HT-29 (cell line): ENCODE results near the gene LYPD4. TPM values are rescaled to one million over a fixed set of nuclear protein-coding genes. Genes with fewer than 3 reads are reported as not detected.

Experiments used
- DNase-seq: peaks from one replicate; pipeline ENCODE4 v3.0.0-alpha.2; 2015; ENCODE audit warnings: low spot score
- total RNA-seq: library from RNA; depleted of rRNA; stranded (reverse); fragments of >200 nt; shearing (Covaris generic); gene quantifications from 2 replicates; pipeline ENCODE4 v1.2.3, GENCODE V29; 2014

Gene LYPD4
- total RNA-seq, 1 experiment from 2014 or later: not detected

DNA sequence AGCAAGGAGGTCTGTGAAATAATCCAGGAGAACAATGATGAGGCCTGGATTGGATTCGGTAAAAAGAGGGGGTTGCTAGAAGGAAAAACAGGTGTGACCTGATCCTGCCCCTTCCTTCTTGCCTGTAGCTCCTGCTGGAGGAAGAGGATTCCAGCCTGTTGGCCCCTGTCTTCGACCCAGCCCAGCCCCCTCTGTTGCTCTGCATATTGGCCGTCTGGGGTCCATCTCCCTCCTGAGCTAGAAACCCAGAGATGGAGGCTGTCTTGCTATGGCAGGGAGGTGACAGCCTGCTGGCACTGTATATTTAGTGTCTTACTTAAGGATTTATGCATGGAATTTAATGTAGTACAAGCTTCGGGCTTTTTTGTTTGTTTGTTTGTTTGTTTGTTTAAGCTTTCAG lies 7.0 kb upstream of the LYPD4 start:
- DNase-seq: no peak

DNA sequence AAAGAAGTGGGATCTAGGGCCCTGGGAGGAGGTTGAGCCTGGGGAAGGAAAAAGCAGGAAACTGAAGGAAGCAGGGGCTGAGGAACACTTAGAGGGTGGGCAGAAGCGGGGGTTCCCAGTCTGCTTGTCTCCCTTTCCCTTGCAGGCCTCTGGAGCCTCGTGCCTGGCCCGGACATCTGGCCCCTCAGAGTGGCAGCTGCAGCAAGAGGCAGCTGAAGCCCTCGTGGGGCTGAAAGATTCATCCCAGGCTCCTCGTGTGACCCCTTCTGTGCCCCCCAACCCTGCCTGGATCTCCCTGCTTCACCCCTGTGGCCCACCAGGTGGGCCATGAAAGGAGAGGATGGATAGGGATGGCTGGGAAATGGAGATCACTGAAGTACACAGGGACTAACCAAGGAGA lies 5.9 kb upstream of the LYPD4 start:
- no peak for DNase-seq

DNA sequence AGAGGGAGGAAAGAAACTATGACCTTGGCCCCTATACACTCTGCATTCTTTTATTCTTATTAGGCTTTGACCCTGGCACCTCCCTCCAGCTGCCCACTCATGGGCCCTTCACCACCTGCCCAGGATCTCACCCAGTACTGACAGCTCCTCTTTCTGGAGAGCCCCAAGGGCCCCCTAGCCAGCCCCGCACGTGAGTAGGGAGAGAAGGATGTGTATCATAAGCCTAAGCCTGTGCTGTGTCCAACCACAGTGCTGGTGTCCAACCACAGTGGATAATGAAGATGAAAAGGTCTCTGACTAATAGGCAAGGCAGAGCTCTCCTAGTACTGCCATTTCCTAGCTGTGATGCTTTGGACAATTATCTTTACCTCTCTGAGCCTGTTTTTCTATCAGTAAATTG lies 4.6 kb upstream of the LYPD4 start:
- no peak for DNase-seq

GRCh38 chr19:41848666-41849065 lies 4.2 kb upstream of the LYPD4 start:
- no peak for DNase-seq

- no peak for DNase-seq
Measured at GRCh38 chr19:41847351-41848105, 3.0 kb upstream of the LYPD4 start.

DNA sequence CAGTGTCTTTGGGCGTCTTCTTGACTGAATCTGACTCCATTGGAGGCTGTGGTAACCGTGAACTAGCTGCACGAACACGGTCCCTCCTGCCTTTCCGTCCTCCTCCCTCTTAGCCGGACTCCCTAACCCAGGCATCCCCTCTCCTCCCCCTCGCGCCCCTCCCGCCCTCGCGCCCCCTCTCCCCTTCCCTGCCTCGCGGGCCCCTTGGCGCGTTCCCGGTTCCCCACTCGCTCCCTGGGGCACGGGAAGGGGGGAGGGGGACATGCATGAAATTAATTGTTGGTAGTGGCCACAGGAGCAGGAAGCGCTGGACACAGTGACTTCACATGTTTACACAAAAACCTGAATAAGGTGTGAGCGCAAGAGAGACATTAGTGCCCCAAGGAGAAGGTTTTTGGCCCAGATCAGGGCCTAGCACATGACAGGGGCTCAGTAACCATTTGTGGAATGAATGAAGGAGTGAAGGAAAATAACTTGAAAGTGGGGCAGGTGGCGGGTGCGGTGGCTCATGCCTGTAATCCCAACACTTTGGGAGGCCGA lies 638 bp upstream of the LYPD4 start:
- DNase-seq: no peak

DNA sequence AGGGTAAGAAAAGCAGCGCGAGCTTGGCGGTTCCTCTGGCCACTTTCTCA lies 343 bp upstream of the LYPD4 start, which contains the start of gene DMRTC2:
DMRTC2 (plus strand) TSS at position 42 of the 50 bp plus-strand sequence. CDS start 2,387 bp downstream, outside the sequence.
- DNase-seq: no peak

GRCh38 chr19:41843371-41843770 lies 1.1 kb downstream of the LYPD4 start:
- DNase-seq: no peak

DNA sequence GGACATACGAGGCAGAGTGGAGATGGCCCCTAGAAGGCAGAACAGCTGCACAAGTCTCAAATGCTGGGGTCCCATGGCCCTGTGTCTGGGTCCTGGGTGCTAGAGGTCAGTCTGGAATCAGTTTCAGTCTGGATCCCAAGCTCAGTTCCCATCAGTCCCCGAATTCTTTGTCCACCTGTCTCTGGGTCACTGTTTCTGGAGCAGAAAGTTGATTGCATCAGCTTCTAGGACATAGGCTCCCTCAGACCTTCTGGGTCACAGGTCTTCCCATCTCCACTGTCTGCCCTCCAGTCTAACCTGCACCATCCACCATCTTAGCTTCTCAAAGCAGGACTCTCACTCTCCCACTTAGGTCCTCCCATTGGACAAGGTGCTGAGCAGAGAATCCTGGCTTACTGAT lies 5.3 kb downstream of the LYPD4 start:
- no peak for DNase-seq

GRCh38 chr19:41837981-41838708 lies 6.3 kb downstream of the LYPD4 start:
- DNase-seq: no peak

DNA sequence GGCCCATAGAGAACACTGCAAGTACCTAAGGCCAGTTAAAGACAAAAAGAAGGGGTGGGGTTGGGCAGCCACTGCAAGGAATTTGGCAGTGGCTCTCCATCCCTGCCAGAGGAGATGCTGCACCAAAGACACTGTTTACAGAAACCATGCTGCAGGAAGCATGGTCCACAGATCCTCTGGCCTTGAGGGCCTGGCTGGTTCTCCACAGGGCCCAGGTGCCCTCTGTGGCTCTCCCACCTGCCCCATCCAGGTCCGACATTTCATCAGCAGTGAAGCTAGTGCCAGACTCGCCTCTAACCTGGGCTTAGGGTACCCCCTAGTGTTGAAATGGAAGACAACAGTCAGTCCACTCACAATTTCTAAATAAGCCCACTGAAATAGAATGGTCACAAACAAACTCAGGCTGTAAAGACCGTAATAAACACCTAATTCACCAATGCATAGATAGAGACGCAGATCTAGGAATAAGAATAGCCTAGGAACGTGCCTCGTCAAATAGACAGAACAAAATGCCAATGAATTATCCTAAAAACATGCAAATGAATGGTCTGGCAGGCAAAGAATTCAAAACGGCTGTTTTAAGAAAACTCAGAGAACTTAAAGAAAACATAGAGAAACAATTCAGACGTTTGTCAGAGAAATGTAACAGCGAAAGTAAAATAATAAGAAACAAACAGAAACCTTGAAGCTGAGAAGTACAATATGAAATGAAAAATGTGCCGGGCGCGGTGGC lies 23.3 kb downstream of the LYPD4 start:
- peak; percentile 91 for DNase-seq

DNA sequence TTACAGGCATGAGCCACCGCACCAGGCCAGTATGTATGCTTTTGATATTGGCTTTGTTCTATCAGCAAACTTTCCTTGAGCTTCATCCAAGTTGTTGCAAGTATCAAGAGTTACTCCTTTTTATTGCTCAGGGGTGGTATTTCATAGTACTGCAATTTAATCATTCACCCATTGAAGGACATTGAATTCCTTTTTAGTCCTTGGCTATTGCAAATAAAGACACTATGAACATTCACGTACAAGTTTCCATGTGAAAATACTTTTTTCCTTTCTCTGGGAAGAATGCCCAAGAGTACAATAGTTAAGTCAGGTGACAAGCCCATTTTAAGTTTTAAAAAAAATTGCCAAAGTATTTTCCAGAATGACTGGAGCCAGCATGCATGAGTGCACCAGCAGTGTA lies 27.7 kb downstream of the LYPD4 start:
- DNase-seq: no peak

DNA sequence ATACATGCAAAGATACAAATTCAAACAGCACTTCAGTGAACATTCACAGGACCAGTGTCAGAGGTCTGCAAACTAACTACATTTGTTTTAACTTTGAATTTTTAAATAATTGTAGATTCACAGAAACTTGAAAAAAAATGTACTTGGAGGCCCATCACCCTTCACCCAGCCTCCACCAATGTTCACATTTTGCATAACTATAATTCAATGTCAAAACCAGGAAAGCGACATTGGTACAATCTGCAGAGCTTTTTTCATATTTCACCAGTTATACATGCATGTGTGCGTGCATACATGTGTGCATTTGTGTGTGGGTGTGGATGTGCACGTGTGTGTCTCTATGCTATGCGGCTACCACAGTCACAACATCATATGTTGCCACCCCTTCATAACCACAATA lies 29.2 kb downstream of the LYPD4 start:
- no peak for DNase-seq

DNA sequence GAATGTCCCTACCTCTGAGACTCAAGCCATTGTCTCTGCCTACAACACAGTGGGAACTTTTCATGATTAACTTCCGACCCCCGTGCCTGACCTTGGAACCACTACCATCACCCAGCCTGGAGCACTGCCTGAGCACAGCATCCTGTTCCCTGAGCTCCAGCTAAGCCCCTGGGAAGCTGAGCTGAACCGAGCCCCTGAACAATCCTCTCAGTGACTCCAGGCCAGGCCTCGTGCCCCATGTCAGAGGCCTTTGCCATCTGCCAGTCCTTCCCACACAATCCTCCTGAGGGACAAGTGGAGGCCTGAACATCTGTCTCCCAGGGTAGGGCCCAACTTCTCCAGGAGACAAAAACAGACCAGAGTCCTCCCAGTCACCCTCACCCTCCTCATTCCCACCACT lies 30.6 kb downstream of the LYPD4 start:
- DNase-seq: no peak

DNA sequence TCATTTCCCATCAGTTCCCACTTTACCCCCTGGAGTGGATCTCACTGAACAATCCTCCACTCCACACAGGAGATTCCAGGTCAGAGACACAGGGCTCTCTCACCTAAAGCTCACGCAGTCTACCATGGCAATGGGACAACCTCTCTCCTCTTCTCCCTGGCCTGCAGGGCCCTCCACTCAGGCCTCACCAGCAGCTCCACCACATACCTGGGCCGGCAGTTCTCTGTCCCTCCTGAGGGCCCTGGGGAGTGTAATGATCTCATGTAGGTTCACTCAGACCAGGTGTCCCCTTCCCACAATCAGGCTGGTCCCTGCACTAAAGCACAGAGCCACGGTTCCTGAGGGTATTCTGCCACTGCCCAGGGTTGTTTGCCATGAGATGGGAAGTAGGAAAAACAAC lies 32.5 kb downstream of the LYPD4 start:
- DNase-seq: no peak

DNA sequence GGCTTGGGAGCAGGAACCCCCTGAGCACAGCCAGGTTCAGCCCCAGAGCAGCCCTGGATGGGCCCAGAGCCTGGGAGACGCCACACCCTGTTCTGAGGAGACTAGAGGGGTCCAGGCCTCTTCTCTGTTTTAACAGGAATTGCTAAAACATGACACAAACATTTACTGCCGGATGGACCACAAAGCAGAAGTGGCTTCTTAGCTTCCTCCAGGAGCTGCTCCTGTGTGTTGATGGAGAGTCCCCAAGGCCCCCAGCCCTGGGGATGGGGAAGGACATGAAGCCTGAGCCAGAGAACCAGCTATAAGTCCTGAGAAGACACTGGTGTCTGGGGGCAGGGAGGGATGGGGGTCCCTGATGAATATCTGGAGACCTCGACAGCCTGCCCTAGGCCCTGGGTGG lies 33.4 kb downstream of the LYPD4 start:
- DNase-seq: no peak

- DNase-seq: no peak
Measured at GRCh38 chr19:41810301-41810700, 34.2 kb downstream of the LYPD4 start.

DNA sequence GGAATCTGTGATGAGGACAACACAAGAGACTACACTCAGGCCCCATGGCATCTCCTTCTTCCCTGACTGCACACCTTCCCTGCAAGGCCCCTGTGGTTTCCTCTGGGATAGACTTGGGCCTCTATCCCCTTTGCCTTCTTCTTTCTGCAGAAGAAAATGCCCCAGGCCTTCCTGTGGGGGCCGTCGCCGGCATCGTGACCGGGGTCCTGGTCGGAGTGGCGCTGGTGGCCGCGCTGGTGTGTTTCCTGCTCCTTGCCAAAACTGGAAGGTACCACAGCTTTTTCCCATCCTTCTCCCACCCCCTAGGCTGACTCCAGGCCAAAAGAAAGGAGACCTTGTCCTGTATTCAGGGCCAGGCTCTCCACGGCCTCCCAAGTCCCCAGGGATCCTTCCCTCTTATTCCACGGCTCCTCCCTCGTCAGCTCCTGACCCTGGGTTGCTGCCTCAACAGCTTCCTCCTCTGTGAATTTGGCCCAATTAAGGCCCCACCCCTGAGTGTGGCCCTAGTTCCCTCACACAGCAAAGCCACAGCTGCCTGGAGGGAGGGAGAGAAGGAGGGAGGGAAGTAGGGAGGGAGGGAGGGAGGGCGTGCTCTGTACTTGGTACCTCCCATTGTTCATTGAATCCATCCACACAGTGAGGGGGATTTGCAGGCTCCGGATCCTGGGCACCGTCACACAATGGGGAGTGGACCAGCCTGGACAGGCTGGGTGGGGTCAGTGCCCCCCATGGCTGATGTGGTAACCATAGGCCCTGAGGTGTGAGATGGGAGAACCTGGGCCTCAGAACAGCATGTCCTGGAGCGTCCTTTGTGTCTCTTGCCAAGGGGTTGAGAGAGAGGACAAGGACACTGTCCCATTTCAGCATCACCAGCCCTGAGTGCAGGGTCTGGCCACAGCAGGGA lies 35.6 kb downstream of the LYPD4 start:
- DNase-seq: no peak

DNA sequence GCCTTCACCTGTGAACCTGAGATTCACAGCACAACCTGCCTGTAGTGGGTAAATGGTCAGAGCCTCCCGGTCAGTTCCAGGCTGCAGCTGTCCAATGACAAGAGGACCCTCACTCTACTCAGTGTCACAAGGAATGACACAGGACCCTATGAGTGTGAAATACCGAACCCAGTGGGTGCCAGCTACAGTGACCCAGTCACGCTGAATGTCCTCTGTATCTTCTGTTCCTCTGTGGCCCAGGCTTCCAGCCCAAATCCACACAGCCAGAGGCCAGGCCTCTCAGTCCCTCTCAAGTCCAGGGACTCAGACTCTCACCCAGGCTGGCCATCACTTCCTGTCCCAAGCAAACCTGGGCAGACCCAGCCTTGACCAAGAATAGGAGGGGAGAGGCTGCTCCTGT lies 37.3 kb downstream of the LYPD4 start:
- no peak for DNase-seq

DNA sequence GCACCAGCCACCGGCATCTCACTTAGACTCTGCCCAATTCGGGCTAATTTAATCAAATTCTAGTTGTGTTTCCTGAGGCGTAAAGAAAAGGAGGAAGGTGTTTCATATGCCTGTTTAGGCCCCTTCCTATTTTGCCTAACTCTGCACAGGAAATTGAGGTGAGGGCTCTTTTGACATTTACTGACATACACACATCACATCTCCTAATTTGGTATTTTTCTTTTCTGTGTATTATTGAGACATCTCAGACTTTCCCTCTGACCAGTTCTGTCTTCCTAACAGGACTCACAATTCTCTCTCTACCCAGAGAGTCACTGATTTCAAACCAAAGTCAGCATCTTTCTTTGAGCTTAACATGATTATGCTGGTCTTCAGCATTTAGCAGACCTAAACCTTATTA lies 40.1 kb downstream of the LYPD4 start:
- DNase-seq: no peak

GRCh38 chr19:41802770-41803169 lies 41.7 kb downstream of the LYPD4 start:
- DNase-seq: no peak

DNA sequence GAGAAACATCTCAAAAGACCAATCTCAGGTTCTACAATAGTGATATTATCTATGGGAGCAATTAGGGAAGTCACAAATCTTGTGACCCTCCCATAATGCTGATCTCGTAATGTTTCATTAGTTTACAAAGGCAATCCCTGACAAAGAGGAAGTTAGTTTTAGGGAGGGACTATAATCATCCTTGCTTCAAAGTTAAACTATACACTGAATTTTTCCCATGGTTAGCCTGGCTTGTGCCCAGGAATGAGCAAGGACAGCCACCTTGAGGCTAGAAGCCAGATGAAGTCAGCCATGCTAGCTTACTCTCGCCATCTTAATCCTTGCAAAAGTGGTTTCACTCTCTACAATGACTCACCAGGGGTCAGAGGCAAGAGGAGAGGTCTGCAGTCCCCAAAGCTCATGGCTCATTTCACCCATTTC lies 42.7 kb downstream of the LYPD4 start:
- no peak for DNase-seq
